ENCODE data around the gene SGCD.

DNA sequence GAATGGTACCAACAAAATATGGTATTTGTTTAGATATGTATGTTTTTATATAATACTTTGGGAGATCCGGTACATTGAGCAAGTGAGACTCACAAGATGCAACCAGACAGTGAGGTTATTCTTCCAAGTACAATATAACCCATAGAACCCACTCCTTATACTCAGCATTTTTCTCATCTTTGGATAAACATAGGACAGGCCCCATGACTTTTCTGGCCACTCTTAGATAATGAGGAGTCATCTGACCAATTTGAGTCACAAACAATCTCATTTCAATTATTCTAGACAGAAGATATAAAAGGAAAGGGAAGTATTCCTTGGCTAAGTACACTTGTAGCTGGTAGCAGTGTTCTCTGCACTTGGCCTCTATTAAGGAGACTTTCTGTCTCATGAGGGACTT is 150.2 kb downstream of the SGCD start:
- TF ChIP-seq, protein P1, sequence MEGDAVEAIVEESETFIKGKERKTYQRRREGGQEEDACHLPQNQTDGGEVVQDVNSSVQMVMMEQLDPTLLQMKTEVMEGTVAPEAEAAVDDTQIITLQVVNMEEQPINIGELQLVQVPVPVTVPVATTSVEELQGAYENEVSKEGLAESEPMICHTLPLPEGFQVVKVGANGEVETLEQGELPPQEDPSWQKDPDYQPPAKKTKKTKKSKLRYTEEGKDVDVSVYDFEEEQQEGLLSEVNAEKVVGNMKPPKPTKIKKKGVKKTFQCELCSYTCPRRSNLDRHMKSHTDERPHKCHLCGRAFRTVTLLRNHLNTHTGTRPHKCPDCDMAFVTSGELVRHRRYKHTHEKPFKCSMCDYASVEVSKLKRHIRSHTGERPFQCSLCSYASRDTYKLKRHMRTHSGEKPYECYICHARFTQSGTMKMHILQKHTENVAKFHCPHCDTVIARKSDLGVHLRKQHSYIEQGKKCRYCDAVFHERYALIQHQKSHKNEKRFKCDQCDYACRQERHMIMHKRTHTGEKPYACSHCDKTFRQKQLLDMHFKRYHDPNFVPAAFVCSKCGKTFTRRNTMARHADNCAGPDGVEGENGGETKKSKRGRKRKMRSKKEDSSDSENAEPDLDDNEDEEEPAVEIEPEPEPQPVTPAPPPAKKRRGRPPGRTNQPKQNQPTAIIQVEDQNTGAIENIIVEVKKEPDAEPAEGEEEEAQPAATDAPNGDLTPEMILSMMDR (conservative IDR thresholded peaks at IDR 0.05; ENCODE audit: low read length): no peak
- TF ChIP-seq EZH2phosphoT487 (IDR thresholded peaks at IDR 0.05; ENCODE audit: borderline replicate concordance): no peak

All from Loucy (cell line).